Upper lobe of left lung (tissue), 4 donors: Measurements from ENCODE around the gene CENPQ.

Experiments
- CTCF ChIP-seq, 6 experiments: fragments of 450-650 bp in 4 of 6; fragments of 200-600 bp in 2 of 6; sonication (generic) in 2 of 6; IDR thresholded peaks; one replicate each; pipeline ENCODE4 v1.5.1; 2016 to 2019; ENCODE audit warnings: antibody characterized with exemption in 6 of 6
- EP300 ChIP-seq, 4 donors: sonication (generic); formaldehyde crosslinking; IDR thresholded peaks; one replicate each; pipeline ENCODE4 v1.5.1; 2017; ENCODE audit warnings: antibody characterized with exemption in 4 of 4, control low read depth in 2 of 4
- POLR2A ChIP-seq, 4 donors: fragments of 450-650 bp; IDR thresholded peaks; one replicate each; pipeline ENCODE4 v1.5.1; 2016 to 2017; ENCODE audit warnings: antibody characterized with exemption in 4 of 4, mild to moderate bottlenecking in 2 of 4
- POLR2AphosphoS5 ChIP-seq, 2 donors: sonication (generic); formaldehyde crosslinking; IDR thresholded peaks; one replicate each; pipeline ENCODE4 v1.5.1; 2017; ENCODE audit warnings: antibody characterized with exemption in 2 of 2

GRCh38 chr6:49490633-49491032 lies 27.5 kb downstream of the CENPQ start:
- TF ChIP-seq CTCF (IDR thresholded peaks at IDR 0.05) (no peak), POLR2AphosphoS5 (IDR thresholded peaks at IDR 0.05) (no peak), POLR2A (IDR thresholded peaks at IDR 0.05) (no peak), EP300 (IDR thresholded peaks at IDR 0.05) (no peak)
